Pancreas (tissue), 10 donors: Measurements from ENCODE around the gene GLTP. TPM values are rescaled to one million over a fixed set of nuclear protein-coding genes. Genes with fewer than 3 reads are reported as not detected.
A peak's percentile ranks its signal among the peaks of the same experiment; 100 is the strongest.

ENCODE experiments used
- ATAC-seq, 4 donors: fragments of 200-7000 bp; cut with Tn5 transposase; one replicate each; pipeline versions ENCODE4 v1.8.0 to v1.9.1; 2020; ENCODE audit warnings: mild to moderate bottlenecking in 4 of 4, moderate library complexity in 4 of 4
- DNase-seq, 6 donors: peaks; one replicate each; pipeline ENCODE4 v3.0.0-alpha.2; 2020
- FAIRE-seq: peaks from 2 replicates; lab custom pipeline; 2012; peaks lifted over from hg19 to GRCh38; lab: Jason Lieb, UNC
- H3K27ac ChIP-seq, 4 donors: fragments of 200-600 bp; sonication (generic); 1 replicate in 3 of 4; 2 replicates in 1 of 4; pipeline versions ENCODE4 v1.5.0 to v1.8.0; 2020
- H3K27me3 ChIP-seq, 4 donors: fragments of 200-600 bp; one replicate each; pipeline ENCODE4 v1.8.0; 2021
- H3K36me3 ChIP-seq, 3 donors: fragments of 200-600 bp; sonication (generic) in 1 of 3; one replicate each; pipeline versions ENCODE4 v1.5.0 to v1.8.0; 2020 to 2021
- H3K4me1 ChIP-seq, 3 donors: fragments of 200-600 bp; one replicate each; pipeline ENCODE4 v1.8.0; 2021
- H3K4me3 ChIP-seq, 4 donors: fragments of 200-600 bp; sonication (generic) in 2 of 4; one replicate each; pipeline versions ENCODE4 v1.5.0 to v1.8.0; 2020 to 2021
- H3K9me3 ChIP-seq, 4 donors: fragments of 200-600 bp; one replicate each; pipeline ENCODE4 v1.8.0; 2021
- WGBS, 2 donors: extraction: QIAGEN DNeasy Blood & Tissue Kit; methylation state at CpG; one replicate each; pipeline ENCODE4 v1.1.7; 2013; 5-methylcytosine and 5-hydroxymethylcytosine counted together
- intact Hi-C, 3 donors: fragments of 100-400 bp; cut with DNase I; formaldehyde crosslinking; loops; one replicate each; pipeline versions ENCODE4 v1.11.1 to v1.14.2; 2022
- polyA plus RNA-seq, 2 donors: library from polyadenylated mRNA; stranded (reverse); fragments of 200-250 nt; gene quantifications; one replicate each; pipeline ENCODE4 v1.2.3, GENCODE V29; 2013
- total RNA-seq, 6 donors: library from RNA; stranded (reverse); fragmentation: NEBNext Ultra II Directional in 4 of 6; extraction: Animal tissue kit (Norgen Biotek cat#: 25700) in 4 of 6; gene quantifications; one replicate each; pipeline versions ENCODE4 v1.2.1 to v1.2.4, GENCODE V29; 2021 to 2023
- TF ChIP-seq, protein P1 (sequence below), 4 donors: fragments of 200-600 bp; sonication (generic) in 3 of 4; IDR thresholded peaks; one replicate each; pipeline versions ENCODE4 v1.5.0 to v1.8.0; 2021; ENCODE audit warnings: antibody characterized with exemption in 4 of 4
- donor health status: healthy with polysubstance abuse.
- donor health status: DM: no; HTN: no; CAD: no; lungs with moderate emphysema.
- donor health status: DM: no; HTN: no; CAD: no.
- donor health status: control.
- donor health status: control.
- donor health status: Bipolar disorder and iron deficiency.
- donor health status: DM: yes; HTN: yes; CAD: no.
- donor health status: DM: no; HTN: no; CAD: no.
- donor health status: DM: no; HTN: no; CAD: no.
- donor health status: DM: yes; HTN: yes; CAD: no.

Gene GLTP
- total and polyA plus RNA-seq, 8 donors: 14.7 to 24.9 (median 16.8) TPM

GRCh38 chr12:109915171-109916040 is 35.1 kb upstream of the GLTP start:
- DNase-seq (peak; percentile 75 to 95 (median 87)), FAIRE-seq (no peak), ATAC-seq (peak; percentile 93 to 97 (median 96))
- Histone ChIP-seq H3K27ac (peak overlapping the region; percentile 12 to 59 (median 32)), H3K36me3 (peaks cover 0 to 46% (median 3%) of the 10 kb centered on the region in 3 donors), H3K27me3 (no peaks in the 10 kb centered on the region), H3K4me3 (no peak overlapping the region), H3K9me3 (no peaks in the 10 kb centered on the region), H3K4me1 (peaks cover 0 to 6% (median 4%) of the 10 kb centered on the region in 3 donors)
- TF ChIP-seq, protein P1, sequence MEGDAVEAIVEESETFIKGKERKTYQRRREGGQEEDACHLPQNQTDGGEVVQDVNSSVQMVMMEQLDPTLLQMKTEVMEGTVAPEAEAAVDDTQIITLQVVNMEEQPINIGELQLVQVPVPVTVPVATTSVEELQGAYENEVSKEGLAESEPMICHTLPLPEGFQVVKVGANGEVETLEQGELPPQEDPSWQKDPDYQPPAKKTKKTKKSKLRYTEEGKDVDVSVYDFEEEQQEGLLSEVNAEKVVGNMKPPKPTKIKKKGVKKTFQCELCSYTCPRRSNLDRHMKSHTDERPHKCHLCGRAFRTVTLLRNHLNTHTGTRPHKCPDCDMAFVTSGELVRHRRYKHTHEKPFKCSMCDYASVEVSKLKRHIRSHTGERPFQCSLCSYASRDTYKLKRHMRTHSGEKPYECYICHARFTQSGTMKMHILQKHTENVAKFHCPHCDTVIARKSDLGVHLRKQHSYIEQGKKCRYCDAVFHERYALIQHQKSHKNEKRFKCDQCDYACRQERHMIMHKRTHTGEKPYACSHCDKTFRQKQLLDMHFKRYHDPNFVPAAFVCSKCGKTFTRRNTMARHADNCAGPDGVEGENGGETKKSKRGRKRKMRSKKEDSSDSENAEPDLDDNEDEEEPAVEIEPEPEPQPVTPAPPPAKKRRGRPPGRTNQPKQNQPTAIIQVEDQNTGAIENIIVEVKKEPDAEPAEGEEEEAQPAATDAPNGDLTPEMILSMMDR (IDR thresholded peaks at IDR 0.05): no peak
- intact Hi-C loops: no loop called here
- WGBS, 2 donors: 50 to 53% methylated on average over 26 of the region's 26 CpGs

GRCh38 chr12:109914461-109914860 is 34.1 kb upstream of the GLTP start:
- 81 to 84% methylated on average over 16 of the region's 16 CpGs for WGBS, 2 donors
- intact Hi-C loops: no loop called here
- peak overlapping the region in 2 of 4 donors; percentile 2 to 12 for H3K27ac ChIP-seq
- DNase-seq (peak in 3 of 6 donors; percentile 27 to 53 (median 42)), ATAC-seq (peak in 3 of 4 donors; percentile 8 to 24 (median 15)), FAIRE-seq (no peak)
- H3K4me3 ChIP-seq: no peak overlapping the region
- no peaks in the 10 kb centered on the region for H3K9me3 ChIP-seq
- no peaks in the 10 kb centered on the region for H3K27me3 ChIP-seq
- TF ChIP-seq, protein P1 (IDR thresholded peaks at IDR 0.05): no peak
- H3K36me3 ChIP-seq: peaks cover 0 to 42% (median 3%) of the 10 kb centered on the region in 3 donors
- H3K4me1 ChIP-seq: peaks cover 0 to 6% (median 4%) of the 10 kb centered on the region in 3 donors

- WGBS, 2 donors: 89 to 90% methylated on average over 11 to 12 of the region's 12 CpGs
- TF ChIP-seq, protein P1 (IDR thresholded peaks at IDR 0.05): no peak
- FAIRE-seq: no peak
- Histone ChIP-seq H3K4me1 (peaks cover 0 to 6% (median 4%) of the 10 kb centered on the region in 3 donors), H3K36me3 (peaks cover 3 to 51% (median 4%) of the 10 kb centered on the region in 3 donors), H3K27me3 (no peaks in the 10 kb centered on the region), H3K27ac (no peak overlapping the region), H3K4me3 (no peak overlapping the region), H3K9me3 (no peaks in the 10 kb centered on the region)
- intact Hi-C loops: no loop called here
- no peak for ATAC-seq
- DNase-seq: peak in 1 of 6 donors; percentile 42
Observed at GRCh38 chr12:109912855-109913321, 32.5 kb upstream of the GLTP start.

- peaks cover 0 to 6% (median 4%) of the 10 kb centered on the region in 3 donors for H3K4me1 ChIP-seq
- no peak overlapping the region for H3K4me3 ChIP-seq
- peak in 2 of 6 donors; percentile 34 to 73 for DNase-seq
- WGBS, 2 donors: 78 to 82% methylated on average over 12 of the region's 12 CpGs
- ATAC-seq: no peak
- H3K27me3 ChIP-seq: no peaks in the 10 kb centered on the region
- no peak for FAIRE-seq
- intact Hi-C loops: no loop called here
- no peak overlapping the region for H3K27ac ChIP-seq
- H3K9me3 ChIP-seq: no peaks in the 10 kb centered on the region
- peaks cover 0 to 51% (median 9%) of the 10 kb centered on the region in 3 donors for H3K36me3 ChIP-seq
- TF ChIP-seq, protein P1 (IDR thresholded peaks at IDR 0.05): no peak
Observed at GRCh38 chr12:109910969-109911348, 30.6 kb upstream of the GLTP start.
